ENCODE results near the gene BRI3BP.

BRI3BP gene

GRCh38 chr12:124994437-124994975 is 1.1 kb downstream of the BRI3BP start:
- Mint-ChIP-seq H3K27me3 (no peaks in the 10 kb centered on the region), H3K4me3 (peak overlapping the region; percentile 93), H3K4me1 (ENCODE audit: low read depth) (peaks cover 43% of the 10 kb centered on the region), H3K27ac (peak overlapping the region; percentile 79), H3K9me3 (no peaks in the 10 kb centered on the region), H3K36me3 (ENCODE audit: low read depth) (peaks cover 6% of the 10 kb centered on the region)
- intact Hi-C loops (cut with micrococcal nuclease): no loop called here

DNA sequence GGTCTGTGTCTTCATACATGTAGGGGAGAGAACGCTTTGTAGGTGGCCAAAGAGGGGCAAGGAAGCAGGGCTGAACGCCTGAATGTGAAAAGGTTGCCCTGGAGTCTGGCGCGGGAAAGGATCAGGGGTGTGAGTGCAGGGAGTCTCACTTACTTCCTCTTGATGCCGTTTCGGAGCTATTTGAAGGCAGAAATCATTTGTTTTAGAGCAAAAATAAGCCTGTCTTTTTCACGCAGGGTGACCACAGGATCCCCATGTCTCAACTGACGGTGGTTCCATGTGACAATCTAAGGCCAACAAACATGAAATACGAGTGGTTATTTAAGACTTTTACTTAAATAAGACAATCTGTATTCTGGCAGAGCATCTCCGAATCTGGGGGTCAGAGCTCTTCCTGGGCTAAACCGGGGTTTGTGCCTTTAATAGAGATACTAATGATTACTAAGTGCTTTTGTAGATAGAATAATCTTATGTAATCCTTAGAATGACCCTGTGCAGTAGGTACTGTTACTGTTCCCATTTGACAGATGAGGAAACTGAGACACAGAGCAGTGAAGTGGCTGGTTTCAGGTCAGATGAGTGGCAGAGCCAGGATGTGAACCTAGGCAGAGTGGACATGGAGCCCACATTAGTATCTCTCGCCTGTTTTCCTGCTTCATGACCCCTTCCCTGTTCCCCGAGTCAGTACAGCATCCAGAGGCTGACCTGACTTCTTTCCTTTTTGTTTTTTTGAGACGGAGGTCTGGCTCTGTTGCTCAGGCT is 1.9 kb downstream of the BRI3BP start:
- no peaks in the 10 kb centered on the region for H3K27me3 Mint-ChIP-seq
- intact Hi-C loops (cut with micrococcal nuclease): loop anchor here (5.0 kb wide), 1 partner anchor 72 kb away; the partner anchor contains the start of gene AACS
- peak overlapping the region; percentile 93 for H3K4me3 Mint-ChIP-seq
- peaks cover 43% of the 10 kb centered on the region for H3K4me1 Mint-ChIP-seq (ENCODE audit: low read depth)
- no peaks in the 10 kb centered on the region for H3K9me3 Mint-ChIP-seq
- H3K27ac Mint-ChIP-seq: peak overlapping the region; percentile 79
- H3K36me3 Mint-ChIP-seq (ENCODE audit: low read depth): peaks cover 8% of the 10 kb centered on the region

DNA sequence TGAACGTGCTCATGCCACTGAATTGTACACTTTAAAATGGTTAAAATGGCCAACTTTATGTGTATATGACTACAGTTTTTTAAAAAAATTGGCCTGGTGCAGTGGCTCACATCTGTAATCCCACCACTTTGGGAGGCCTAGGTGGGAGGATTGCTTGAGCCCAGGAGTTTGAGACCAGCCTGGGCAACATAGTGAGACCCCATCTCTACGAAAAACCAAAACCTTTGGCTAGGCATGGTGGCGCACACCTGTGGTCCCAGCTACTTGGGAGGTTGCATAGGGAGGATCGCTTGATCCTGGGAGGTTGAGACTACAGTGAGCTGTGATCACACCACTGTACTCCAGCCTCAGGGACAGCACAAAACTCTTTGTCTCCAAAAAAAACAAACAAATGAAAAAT is 5.3 kb downstream of the BRI3BP start:
- Mint-ChIP-seq H3K4me3 (no peak overlapping the region), H3K27me3 (no peaks in the 10 kb centered on the region), H3K9me3 (no peaks in the 10 kb centered on the region), H3K36me3 (ENCODE audit: low read depth) (peaks cover 22% of the 10 kb centered on the region), H3K4me1 (ENCODE audit: low read depth) (peaks cover 37% of the 10 kb centered on the region), H3K27ac (no peak overlapping the region)
- intact Hi-C loops (cut with micrococcal nuclease): loop anchor here (5.0 kb wide), 1 partner anchor 69 kb away; the partner anchor contains the start of gene AACS

DNA sequence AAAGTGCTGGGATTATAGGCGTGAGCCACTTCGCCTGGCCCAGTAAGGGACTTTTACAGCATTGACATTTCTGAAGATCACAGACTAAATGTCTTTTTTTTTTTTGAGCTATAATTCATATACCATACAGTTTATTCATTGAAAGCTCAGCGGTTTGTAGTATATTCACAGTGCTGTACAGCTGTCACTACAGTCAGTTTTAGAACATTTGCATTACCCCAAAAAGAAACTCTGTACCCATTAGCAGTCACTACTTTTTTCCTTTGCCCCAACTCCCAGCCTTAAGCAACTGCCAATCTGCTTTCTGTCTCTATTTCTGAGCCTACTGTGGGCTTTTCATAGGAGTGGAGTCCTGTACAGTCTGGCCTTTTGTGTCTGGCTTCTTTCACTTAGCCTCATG is 8.2 kb downstream of the BRI3BP start:
- Mint-ChIP-seq H3K27me3 (no peaks in the 10 kb centered on the region), H3K4me1 (ENCODE audit: low read depth) (peaks cover 25% of the 10 kb centered on the region), H3K4me3 (no peak overlapping the region), H3K36me3 (ENCODE audit: low read depth) (peaks cover 31% of the 10 kb centered on the region), H3K27ac (no peak overlapping the region), H3K9me3 (no peaks in the 10 kb centered on the region)
- intact Hi-C loops (cut with micrococcal nuclease): no loop called here

DNA sequence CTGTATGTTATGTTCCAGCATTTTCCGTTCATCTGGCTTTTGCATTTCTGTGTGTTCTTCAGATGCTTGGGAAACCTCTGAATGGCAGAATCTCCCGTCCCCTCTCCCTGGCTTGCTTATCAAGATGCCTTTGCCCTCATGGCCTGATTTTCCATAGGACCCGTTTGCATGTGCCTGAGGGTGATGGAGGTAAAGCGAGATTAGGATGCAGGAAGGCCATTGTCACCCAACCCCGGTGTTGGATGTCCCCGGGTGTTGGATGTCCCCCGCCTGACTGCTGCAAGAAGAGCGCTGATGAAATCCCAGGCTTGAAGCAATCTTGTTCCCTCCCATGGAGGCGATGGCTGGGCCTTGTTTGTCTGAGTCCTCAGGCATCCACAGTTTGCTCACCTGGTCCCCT is 9.6 kb downstream of the BRI3BP start:
- peaks cover 39% of the 10 kb centered on the region for H3K36me3 Mint-ChIP-seq (ENCODE audit: low read depth)
- H3K27me3 Mint-ChIP-seq: no peaks in the 10 kb centered on the region
- no peak overlapping the region for H3K4me3 Mint-ChIP-seq
- H3K27ac Mint-ChIP-seq: no peak overlapping the region
- peaks cover 20% of the 10 kb centered on the region for H3K4me1 Mint-ChIP-seq (ENCODE audit: low read depth)
- intact Hi-C loops (cut with micrococcal nuclease): no loop called here
- H3K9me3 Mint-ChIP-seq: no peaks in the 10 kb centered on the region

GRCh38 chr12:125004621-125005020 is 11.2 kb downstream of the BRI3BP start:
- Mint-ChIP-seq H3K4me1 (ENCODE audit: low read depth) (peaks cover 12% of the 10 kb centered on the region), H3K36me3 (ENCODE audit: low read depth) (peaks cover 50% of the 10 kb centered on the region), H3K27me3 (no peaks in the 10 kb centered on the region), H3K27ac (no peak overlapping the region), H3K4me3 (no peak overlapping the region), H3K9me3 (no peaks in the 10 kb centered on the region)
- intact Hi-C loops (cut with micrococcal nuclease): no loop called here

DNA sequence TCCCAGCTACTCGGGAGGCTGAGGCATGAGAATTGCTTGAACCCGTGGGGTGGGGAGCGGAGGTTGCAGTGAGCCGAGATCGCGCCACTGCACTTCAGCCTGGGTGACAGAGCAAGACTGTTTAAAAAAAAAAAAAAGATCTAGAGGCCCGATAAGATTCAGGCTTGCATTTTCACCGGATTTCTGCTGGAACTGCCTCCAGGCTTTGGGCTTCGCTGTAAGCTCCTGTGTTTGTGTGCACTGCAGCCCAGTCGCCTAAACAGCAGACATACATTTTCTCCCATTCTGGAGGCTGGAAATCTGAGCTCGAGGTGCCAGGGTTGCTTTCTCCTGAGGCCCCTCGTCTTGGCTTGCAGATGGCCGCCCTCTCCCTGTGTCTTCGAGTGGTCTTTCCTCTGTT is 12.2 kb downstream of the BRI3BP start:
- intact Hi-C loops (cut with micrococcal nuclease): no loop called here
- H3K4me1 Mint-ChIP-seq (ENCODE audit: low read depth): peaks cover 12% of the 10 kb centered on the region
- no peak overlapping the region for H3K27ac Mint-ChIP-seq
- no peak overlapping the region for H3K4me3 Mint-ChIP-seq
- no peaks in the 10 kb centered on the region for H3K9me3 Mint-ChIP-seq
- H3K27me3 Mint-ChIP-seq: no peaks in the 10 kb centered on the region
- peaks cover 56% of the 10 kb centered on the region for H3K36me3 Mint-ChIP-seq (ENCODE audit: low read depth)

- no peaks in the 10 kb centered on the region for H3K9me3 Mint-ChIP-seq
- peaks cover 54% of the 10 kb centered on the region for H3K36me3 Mint-ChIP-seq (ENCODE audit: low read depth)
- H3K4me1 Mint-ChIP-seq (ENCODE audit: low read depth): peaks cover 12% of the 10 kb centered on the region
- no peak overlapping the region for H3K27ac Mint-ChIP-seq
- H3K27me3 Mint-ChIP-seq: no peaks in the 10 kb centered on the region
- H3K4me3 Mint-ChIP-seq: no peak overlapping the region
- intact Hi-C loops (cut with micrococcal nuclease): no loop called here
Observed at GRCh38 chr12:125006365-125006764, 12.9 kb downstream of the BRI3BP start.

DNA sequence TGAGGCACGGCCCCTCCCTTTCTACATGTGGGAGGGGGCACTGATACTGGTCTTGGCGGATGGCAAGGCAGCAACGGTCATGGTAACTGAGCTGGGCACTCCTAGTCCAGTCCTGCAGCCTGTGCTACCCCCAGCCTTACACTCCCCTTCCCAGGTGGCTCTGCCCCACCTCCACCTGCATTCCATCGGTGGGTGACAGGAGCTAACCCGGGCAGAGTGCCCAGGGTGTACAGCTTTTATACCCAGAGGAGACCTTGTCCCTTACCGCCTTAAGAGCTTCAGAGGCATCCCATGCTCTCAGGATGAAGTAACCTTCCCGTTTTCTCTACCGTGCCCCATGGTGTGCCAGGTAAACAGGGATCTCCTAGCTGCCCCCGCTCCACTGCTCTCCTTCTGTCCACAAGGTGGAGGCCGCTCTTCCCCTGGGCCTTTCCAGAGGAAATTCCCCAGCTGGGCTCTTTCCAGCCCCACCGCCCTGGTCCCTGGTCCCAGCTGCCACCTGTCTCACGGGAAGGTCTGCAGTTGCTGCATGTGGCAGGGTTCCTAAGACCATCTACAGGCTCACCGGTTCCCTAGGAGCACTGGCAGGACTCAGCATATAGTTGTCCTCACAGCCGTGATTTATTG is 20.5 kb downstream of the BRI3BP start:
- intact Hi-C loops (cut with micrococcal nuclease): no loop called here
- Mint-ChIP-seq H3K4me3 (no peak overlapping the region), H3K27me3 (no peaks in the 10 kb centered on the region), H3K9me3 (no peaks in the 10 kb centered on the region), H3K36me3 (ENCODE audit: low read depth) (peaks cover 78% of the 10 kb centered on the region), H3K27ac (no peak overlapping the region), H3K4me1 (ENCODE audit: low read depth) (no peaks in the 10 kb centered on the region)

DNA sequence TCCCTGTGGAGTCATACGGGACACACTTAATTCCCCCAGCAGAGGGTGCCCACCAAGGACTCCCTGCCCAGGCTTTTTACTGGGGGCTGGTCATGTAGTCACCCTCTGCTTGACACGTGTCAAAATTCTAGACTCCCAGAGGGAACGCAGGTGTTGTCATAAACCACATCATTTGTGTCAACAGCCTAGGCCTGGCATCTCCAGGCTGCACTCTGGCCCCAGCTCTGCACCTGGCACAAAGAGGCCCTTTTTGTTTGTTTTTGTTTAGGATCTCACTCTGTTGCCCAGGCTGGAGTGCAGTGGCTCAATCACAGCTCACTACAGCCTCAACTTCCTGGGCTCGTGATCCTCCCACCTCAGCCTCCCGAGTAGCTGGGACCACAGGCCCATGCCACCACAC is 21.1 kb downstream of the BRI3BP start:
- Mint-ChIP-seq H3K9me3 (no peaks in the 10 kb centered on the region), H3K4me1 (ENCODE audit: low read depth) (no peaks in the 10 kb centered on the region), H3K36me3 (ENCODE audit: low read depth) (peaks cover 78% of the 10 kb centered on the region), H3K4me3 (no peak overlapping the region), H3K27ac (no peak overlapping the region), H3K27me3 (no peaks in the 10 kb centered on the region)
- intact Hi-C loops (cut with micrococcal nuclease): no loop called here

DNA sequence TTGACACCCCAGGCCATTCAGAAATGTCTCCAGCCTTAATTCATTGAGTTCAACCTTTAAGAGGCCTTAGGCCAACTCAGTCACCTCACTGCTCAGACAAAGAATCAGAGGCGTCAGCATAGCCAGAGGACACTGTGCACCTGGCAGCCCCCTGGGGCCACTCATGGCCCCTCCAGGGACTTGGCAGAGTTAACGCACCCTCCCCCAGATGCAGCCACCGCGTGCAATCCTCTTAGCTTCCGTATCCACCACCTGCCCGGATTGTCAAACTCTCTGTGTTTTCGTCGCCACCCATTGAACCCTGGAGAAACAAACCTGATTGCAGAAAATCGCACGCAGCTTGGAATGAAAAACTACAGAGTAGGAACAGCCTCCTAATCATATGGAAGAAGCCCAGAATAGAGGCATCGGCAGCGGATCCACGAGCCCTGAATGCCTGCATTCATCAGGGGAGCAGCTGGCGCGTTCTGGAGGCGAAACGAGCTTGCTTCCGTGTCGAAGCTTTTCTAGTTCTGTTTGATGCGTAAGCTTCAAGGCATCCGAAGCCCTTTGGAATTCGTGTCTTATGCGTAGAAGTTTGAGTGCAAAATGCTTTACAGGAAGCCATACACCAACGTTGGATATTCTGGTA is 22.4 kb downstream of the BRI3BP start:
- Mint-ChIP-seq H3K4me3 (no peak overlapping the region), H3K36me3 (ENCODE audit: low read depth) (peaks cover 76% of the 10 kb centered on the region), H3K9me3 (no peaks in the 10 kb centered on the region), H3K4me1 (ENCODE audit: low read depth) (no peaks in the 10 kb centered on the region), H3K27me3 (no peaks in the 10 kb centered on the region), H3K27ac (no peak overlapping the region)
- intact Hi-C loops (cut with micrococcal nuclease): no loop called here

- no peak overlapping the region for H3K27ac Mint-ChIP-seq
- intact Hi-C loops (cut with micrococcal nuclease): no loop called here
- H3K36me3 Mint-ChIP-seq (ENCODE audit: low read depth): peaks cover 73% of the 10 kb centered on the region
- H3K27me3 Mint-ChIP-seq: no peaks in the 10 kb centered on the region
- H3K4me1 Mint-ChIP-seq (ENCODE audit: low read depth): peaks cover 5% of the 10 kb centered on the region
- peaks cover 8% of the 10 kb centered on the region for H3K9me3 Mint-ChIP-seq
- H3K4me3 Mint-ChIP-seq: no peak overlapping the region
Observed at GRCh38 chr12:125017801-125018200, 24.4 kb downstream of the BRI3BP start.

GRCh38 chr12:125018356-125018755 is 24.9 kb downstream of the BRI3BP start:
- Mint-ChIP-seq H3K9me3 (peaks cover 8% of the 10 kb centered on the region), H3K4me3 (no peak overlapping the region), H3K27ac (no peak overlapping the region), H3K27me3 (no peaks in the 10 kb centered on the region), H3K36me3 (ENCODE audit: low read depth) (peaks cover 67% of the 10 kb centered on the region), H3K4me1 (ENCODE audit: low read depth) (peaks cover 5% of the 10 kb centered on the region)
- intact Hi-C loops (cut with micrococcal nuclease): no loop called here

DNA sequence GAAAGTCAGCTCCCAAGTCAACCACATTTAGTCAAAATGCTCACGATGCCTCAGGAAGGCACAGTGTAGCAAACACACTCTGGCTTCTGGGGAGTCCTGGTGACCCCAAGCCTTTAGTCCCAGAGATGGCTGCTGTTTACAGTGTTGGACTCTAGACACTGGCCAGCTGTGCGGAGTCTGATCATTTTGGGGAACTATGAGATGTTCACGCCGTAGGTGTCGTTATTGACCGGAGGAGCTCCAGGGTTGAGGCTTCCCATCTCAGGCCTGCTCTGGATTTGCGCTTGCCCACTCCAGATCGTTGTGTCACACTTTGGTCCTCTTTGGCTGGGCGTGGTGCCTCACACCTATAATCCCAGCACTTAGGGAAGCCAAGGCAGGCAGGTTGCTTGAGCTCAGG is 27.7 kb downstream of the BRI3BP start:
- Mint-ChIP-seq H3K4me1 (ENCODE audit: low read depth) (peaks cover 5% of the 10 kb centered on the region), H3K36me3 (ENCODE audit: low read depth) (peaks cover 65% of the 10 kb centered on the region), H3K27ac (no peak overlapping the region), H3K4me3 (no peak overlapping the region), H3K27me3 (no peaks in the 10 kb centered on the region), H3K9me3 (peaks cover 8% of the 10 kb centered on the region)
- intact Hi-C loops (cut with micrococcal nuclease): no loop called here
